ENCODE data around the gene GNPDA1.

GNPDA1 gene

GRCh38 chr5:141957367-141957996 is 55.3 kb downstream of the GNPDA1 start:
- DNase-seq (ENCODE audit: low spot score) = no peak

DNA sequence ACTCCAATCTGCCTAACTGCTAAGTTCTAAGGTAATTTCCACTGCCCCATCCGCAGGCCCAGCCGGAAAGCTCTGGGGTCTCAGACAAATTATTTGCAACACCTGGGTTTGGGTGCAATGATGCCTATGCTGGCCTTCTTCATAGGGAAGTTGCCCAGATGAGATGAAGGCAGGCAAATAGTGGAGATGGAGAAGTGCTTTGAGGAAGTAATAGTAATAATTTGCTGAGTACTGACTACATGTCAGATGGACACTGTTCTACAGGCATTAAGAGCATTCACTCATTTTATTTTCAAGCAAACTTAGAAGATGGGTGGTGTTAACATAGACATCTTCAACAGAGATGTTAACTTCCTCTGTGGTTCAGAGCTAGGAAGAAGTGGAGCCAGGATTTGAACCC is 58.6 kb downstream of the GNPDA1 start:
- DNase-seq (ENCODE audit: low spot score) = no peak

GRCh38 chr5:141952020-141952419 is 60.8 kb downstream of the GNPDA1 start:
- no peak for DNase-seq (ENCODE audit: low spot score)

DNA sequence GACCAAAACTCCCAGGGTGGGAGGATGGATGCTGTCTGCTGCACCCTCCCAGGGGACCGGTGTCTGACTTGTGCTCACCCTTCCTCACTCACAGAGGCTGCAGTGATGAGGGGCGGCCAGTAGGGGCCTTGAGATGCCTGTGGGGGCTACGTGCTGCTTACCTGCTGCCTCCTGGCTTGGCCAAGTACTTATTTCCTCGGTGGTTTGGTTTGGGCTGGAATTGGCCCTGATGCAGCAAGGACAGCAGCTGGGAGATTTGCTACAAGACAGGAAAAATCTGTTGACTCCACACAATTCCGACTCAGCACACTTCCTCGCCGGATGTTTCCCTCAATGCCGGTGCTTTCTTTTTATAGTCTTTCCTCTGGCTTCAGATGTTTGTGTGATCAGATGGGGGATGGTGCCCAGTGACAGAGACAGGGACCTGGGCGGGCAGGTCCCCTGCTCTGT is 61.5 kb downstream of the GNPDA1 start:
- DNase-seq (ENCODE audit: low spot score) = no peak
